DOHH2 (cell line): Measurements from ENCODE around the gene TMEM221.

Experiments
- CTCF ChIP-seq: fragments of 200-600 bp; sonication (generic); IDR thresholded peaks from one replicate; pipeline ENCODE4 v1.5.1; 2014; ENCODE audit warnings: antibody characterized with exemption, mild to moderate bottlenecking, low read depth, low read length; ENCODE audit not compliant: poor library complexity, severe bottlenecking
- EZH2phosphoT487 ChIP-seq: fragments of 200-600 bp; sonication (generic); IDR thresholded peaks from 2 replicates; pipeline ENCODE4 v1.6.1; 2017; ENCODE audit warnings: borderline replicate concordance, mild to moderate bottlenecking, antibody characterized with exemption, low read length, moderate library complexity, mixed read lengths

- TF ChIP-seq CTCF (no peak), EZH2phosphoT487 (no peak)
Observed at GRCh38 chr19:17393914-17394313, 54.6 kb downstream of the TMEM221 start, which contains the start of gene CCDC194.
